ENCODE measurements around the gene SARS1. TPM values are rescaled to one million over a fixed set of nuclear protein-coding genes. Genes with fewer than 3 reads are reported as not detected.

The SARS1 gene
- total RNA-seq, 2 experiments from 2014 or later = 224 to 240 TPM

GRCh38 chr1:109258481-109259466, 45.1 kb downstream of the SARS1 start:
- ATAC-seq = no peak
- intact Hi-C loops (cut with DNase I, micrococcal nuclease) = no loop called here

GRCh38 chr1:109259674-109260557, 46.2 kb downstream of the SARS1 start:
- ATAC-seq (no peak), DNase-seq (no peak)
- ChIA-PET POLR2A (no interaction called here), CTCF (interaction anchor here (0.6 to 7.2 kb wide), 5 partner anchors 22 to 273 kb away, joined by 3 to 76 read pairs (median 4); partner anchors contain the start of genes PSRC1 and SORT1)
- intact Hi-C loops (cut with DNase I, micrococcal nuclease) = loop anchor here in 1 of 2 experiments (5.0 kb wide), 1 partner anchor 58 kb away; no protein-coding TSS in a partner anchor
- H3K27ac Mint-ChIP-seq = no peak overlapping the region
- peaks cover 2% of the 10 kb centered on the region for H3K36me3 Mint-ChIP-seq (ENCODE audit: low read depth)
- H3K4me1 Mint-ChIP-seq = no peaks in the 10 kb centered on the region
- no peaks in the 10 kb centered on the region for H3K27me3 Mint-ChIP-seq
- H3K4me3 Mint-ChIP-seq = no peak overlapping the region
- H3K9me3 Mint-ChIP-seq (ENCODE audit: low read depth) = no peaks in the 10 kb centered on the region

More at GRCh38 chr1:109258481-109259466, 45.1 kb downstream of the SARS1 start:
- Mint-ChIP-seq H3K9me3 (ENCODE audit: low read depth) (no peaks in the 10 kb centered on the region), H3K36me3 (ENCODE audit: low read depth) (peaks cover 2% of the 10 kb centered on the region), H3K27me3 (no peaks in the 10 kb centered on the region), H3K4me3 (no peak overlapping the region), H3K27ac (no peak overlapping the region), H3K4me1 (no peaks in the 10 kb centered on the region)
- no peak for DNase-seq
- POLR2A ChIA-PET = no interaction called here
- CTCF ChIA-PET = interaction anchor here (1.1 kb wide), 2 partner anchors 21 to 24 kb away, joined by 3 to 4 read pairs; partner anchors contain the start of gene PSRC1

GRCh38 chr1:109261006-109261405, 47.3 kb downstream of the SARS1 start:
- Mint-ChIP-seq H3K4me3 (no peak overlapping the region), H3K27ac (no peak overlapping the region), H3K27me3 (no peaks in the 10 kb centered on the region), H3K36me3 (ENCODE audit: low read depth) (peaks cover 2% of the 10 kb centered on the region), H3K9me3 (ENCODE audit: low read depth) (no peaks in the 10 kb centered on the region), H3K4me1 (no peaks in the 10 kb centered on the region)
- DNase-seq = no peak
- ChIA-PET CTCF (interaction anchor here (0.6 to 7.2 kb wide), 6 partner anchors 22 to 272 kb away, joined by 3 to 76 read pairs (median 3); partner anchors contain the start of gene SORT1), POLR2A (no interaction called here)
- ATAC-seq = no peak
- intact Hi-C loops (cut with DNase I, micrococcal nuclease) = loop anchor here in 1 of 2 experiments (5.0 kb wide), 1 partner anchor 59 kb away; no protein-coding TSS in a partner anchor

GRCh38 chr1:109261578-109261977, 47.9 kb downstream of the SARS1 start:
- Mint-ChIP-seq H3K4me3 (no peak overlapping the region), H3K4me1 (no peaks in the 10 kb centered on the region), H3K27me3 (no peaks in the 10 kb centered on the region), H3K36me3 (ENCODE audit: low read depth) (peaks cover 2% of the 10 kb centered on the region), H3K9me3 (ENCODE audit: low read depth) (no peaks in the 10 kb centered on the region), H3K27ac (no peak overlapping the region)
- CTCF ChIA-PET = interaction anchor here (0.8 to 7.2 kb wide), 4 partner anchors 68 to 271 kb away, joined by 3 to 76 read pairs (median 3); partner anchors contain the start of gene SORT1
- intact Hi-C loops (cut with DNase I, micrococcal nuclease) = loop anchor here in 1 of 2 experiments (5.0 kb wide), 1 partner anchor 59 kb away; no protein-coding TSS in a partner anchor
- ATAC-seq = no peak
- no peak for DNase-seq
- POLR2A ChIA-PET = no interaction called here

- Mint-ChIP-seq H3K36me3 (ENCODE audit: low read depth) (peaks cover 2% of the 10 kb centered on the region), H3K27me3 (no peaks in the 10 kb centered on the region), H3K4me3 (no peak overlapping the region), H3K9me3 (ENCODE audit: low read depth) (no peaks in the 10 kb centered on the region), H3K4me1 (no peaks in the 10 kb centered on the region), H3K27ac (no peak overlapping the region)
- POLR2A ChIA-PET = no interaction called here
- no peak for ATAC-seq
- intact Hi-C loops (cut with DNase I, micrococcal nuclease) = loop anchor here (1.0 to 5.0 kb wide), 6 partner anchors 21 to 270 kb away; partner anchors contain the start of gene PSRC1 (in 1 of the 2)
- DNase-seq = no peak
- CTCF ChIA-PET = interaction anchor here (0.7 to 7.2 kb wide), 5 partner anchors 15 to 143 kb away, joined by 3 to 76 read pairs (median 3); partner anchors contain the start of genes SARS1 and SORT1
These were observed 48.7 kb downstream of the SARS1 start for GRCh38 chr1:109262231-109263055.

- ChIA-PET CTCF (interaction anchor here (0.7 to 7.2 kb wide), 8 partner anchors 14 to 247 kb away, joined by 3 to 76 read pairs (median 4); partner anchors contain the start of genes SARS1 and SORT1), POLR2A (no interaction called here)
- Mint-ChIP-seq H3K27ac (peak overlapping the region; percentile 89), H3K9me3 (ENCODE audit: low read depth) (no peaks in the 10 kb centered on the region), H3K27me3 (no peaks in the 10 kb centered on the region), H3K4me3 (no peak overlapping the region), H3K4me1 (no peaks in the 10 kb centered on the region), H3K36me3 (ENCODE audit: low read depth) (peaks cover 2% of the 10 kb centered on the region)
- DNase-seq = no peak
- peak; percentile 56 for ATAC-seq
- intact Hi-C loops (cut with DNase I, micrococcal nuclease) = loop anchor here (1.0 to 5.0 kb wide), 6 partner anchors 20 to 270 kb away; partner anchors contain the start of gene PSRC1 (in 1 of the 2)
These were observed 49.5 kb downstream of the SARS1 start for GRCh38 chr1:109263234-109263596.

- Mint-ChIP-seq H3K27ac (peak overlapping the region; percentile 89), H3K9me3 (ENCODE audit: low read depth) (no peaks in the 10 kb centered on the region), H3K27me3 (no peaks in the 10 kb centered on the region), H3K4me1 (no peaks in the 10 kb centered on the region), H3K36me3 (ENCODE audit: low read depth) (peaks cover 2% of the 10 kb centered on the region), H3K4me3 (no peak overlapping the region)
- DNase-seq (peak; percentile 92), ATAC-seq (peak; percentile 98)
- CTCF ChIA-PET = interaction anchor here (0.8 to 7.2 kb wide), 13 partner anchors 10 to 269 kb away, joined by 3 to 76 read pairs (median 4); partner anchors contain the start of genes SARS1 and SORT1
- intact Hi-C loops (cut with DNase I, micrococcal nuclease) = loop anchor here (1.0 to 5.0 kb wide), 6 partner anchors 20 to 269 kb away; partner anchors contain the start of gene PSRC1 (in 1 of the 2)
- POLR2A ChIA-PET = no interaction called here
These were observed 50.1 kb downstream of the SARS1 start for GRCh38 chr1:109263597-109264378.

- H3K27me3 Mint-ChIP-seq = no peaks in the 10 kb centered on the region
These were observed 50.6 kb downstream of the SARS1 start for GRCh38 chr1:109264379-109264755.

GRCh38 chr1:109265016-109265415, 51.3 kb downstream of the SARS1 start:
- ChIA-PET POLR2A (no interaction called here), CTCF (interaction anchor here (0.6 to 7.2 kb wide), 9 partner anchors 11 to 587 kb away, joined by 3 to 76 read pairs (median 3); partner anchors contain the start of gene SORT1)
- ATAC-seq = no peak
- intact Hi-C loops (cut with DNase I, micrococcal nuclease) = no loop called here
- H3K27me3 Mint-ChIP-seq = no peaks in the 10 kb centered on the region
- H3K9me3 Mint-ChIP-seq (ENCODE audit: low read depth) = no peaks in the 10 kb centered on the region
- no peaks in the 10 kb centered on the region for H3K4me1 Mint-ChIP-seq
- no peak for DNase-seq
- H3K4me3 Mint-ChIP-seq = no peak overlapping the region
- peaks cover 2% of the 10 kb centered on the region for H3K36me3 Mint-ChIP-seq (ENCODE audit: low read depth)
- H3K27ac Mint-ChIP-seq = no peak overlapping the region

More at GRCh38 chr1:109264379-109264755, 50.6 kb downstream of the SARS1 start:
- ChIA-PET POLR2A (no interaction called here), CTCF (interaction anchor here (0.6 to 7.2 kb wide), 14 partner anchors 11 to 268 kb away, joined by 3 to 76 read pairs (median 4); partner anchors contain the start of gene SORT1)
- Mint-ChIP-seq H3K36me3 (ENCODE audit: low read depth) (peaks cover 2% of the 10 kb centered on the region), H3K27ac (no peak overlapping the region), H3K4me3 (no peak overlapping the region), H3K9me3 (ENCODE audit: low read depth) (no peaks in the 10 kb centered on the region), H3K4me1 (no peaks in the 10 kb centered on the region)
- no peak for DNase-seq
- intact Hi-C loops (cut with DNase I, micrococcal nuclease) = loop anchor here in 1 of 2 experiments (5.0 kb wide), 1 partner anchor 62 kb away; no protein-coding TSS in a partner anchor
- ATAC-seq = no peak
